ENCODE measurements around the gene P2RX1. TPM values are rescaled to one million over a fixed set of nuclear protein-coding genes. Genes with fewer than 3 reads are reported as not detected.
"Not testable (repeated sequence)": the region's sequence is repeated elsewhere in the genome, so short reads cannot be mapped to it uniquely, and the experiment has no call there.

Gene P2RX1
- total RNA-seq, 1 donor from 2014 or later, result not detected

DNA sequence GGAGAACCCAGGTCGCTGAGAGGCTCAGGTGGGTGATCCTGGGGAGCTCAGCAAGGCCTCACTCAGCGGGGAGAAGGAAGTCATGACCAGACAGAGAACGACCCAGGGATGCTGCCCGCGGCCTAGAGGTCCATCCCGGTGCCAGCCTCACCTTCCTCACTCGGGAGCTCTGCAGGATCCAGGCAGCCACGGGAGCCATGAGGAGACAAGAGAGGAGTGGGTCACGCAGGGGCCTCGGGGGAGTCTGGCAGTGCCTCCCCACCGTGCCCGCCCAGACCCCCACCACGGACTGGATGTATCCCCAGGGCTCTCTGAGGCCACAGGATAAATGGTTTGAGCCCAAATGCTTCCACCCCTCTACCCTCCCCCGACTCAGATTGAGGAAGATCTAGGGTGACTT is 37.3 kb upstream of the P2RX1 start:
- FAIRE-seq, result no peak
- DNase-seq (ENCODE audit: low spot score in 2 of 2), result no peak

- FAIRE-seq (no peak), DNase-seq (ENCODE audit: low spot score in 2 of 2) (no peak)
Measured at GRCh38 chr17:3952186-3952585, 35.9 kb upstream of the P2RX1 start.

DNA sequence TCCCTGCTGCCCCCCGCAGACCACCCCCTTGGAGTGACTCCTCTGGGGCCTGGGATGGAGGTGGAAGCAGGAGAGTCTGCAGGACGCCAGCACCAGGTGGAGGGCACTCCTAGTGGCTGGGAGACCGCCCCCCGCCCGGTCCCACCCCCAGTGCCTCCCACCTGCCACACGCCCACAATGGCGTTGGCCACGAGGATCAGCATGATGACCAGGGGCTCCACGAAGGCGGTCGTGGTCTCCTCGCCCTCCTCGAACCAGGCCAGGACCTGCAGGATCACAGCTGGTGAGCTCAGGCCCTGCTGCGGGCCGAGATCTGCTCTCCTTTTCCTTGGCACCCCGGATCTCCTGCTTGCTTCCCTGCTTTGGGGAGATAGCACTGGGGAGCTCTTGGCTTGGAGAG is 35.2 kb upstream of the P2RX1 start:
- FAIRE-seq (no peak), DNase-seq (ENCODE audit: low spot score in 2 of 2) (no peak)

GRCh38 chr17:3951003-3951402 is 34.7 kb upstream of the P2RX1 start:
- DNase-seq (ENCODE audit: low spot score in 2 of 2) (no peak), FAIRE-seq (no peak)

GRCh38 chr17:3950584-3950983 is 34.3 kb upstream of the P2RX1 start:
- no peak for FAIRE-seq
- DNase-seq (ENCODE audit: low spot score in 2 of 2), result no peak

DNA sequence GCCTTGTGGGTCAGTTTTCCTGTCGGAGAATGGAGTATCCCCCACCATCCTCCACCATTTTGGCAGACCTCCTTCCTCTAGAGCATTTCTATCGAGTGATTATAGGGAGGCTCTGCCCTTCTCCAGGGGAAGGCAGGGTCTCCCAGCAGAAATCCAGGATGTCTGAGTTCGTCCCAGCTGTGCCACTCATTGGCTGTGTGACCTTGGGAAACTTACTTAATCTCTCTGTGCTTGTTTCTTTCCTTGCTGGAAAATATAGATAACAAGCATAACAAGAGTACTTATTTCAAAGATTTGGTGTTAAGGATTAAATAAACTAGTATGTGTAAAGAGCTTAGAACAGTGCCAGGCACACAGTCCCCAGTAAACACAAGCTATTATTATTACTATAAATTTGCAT is 33.2 kb upstream of the P2RX1 start:
- FAIRE-seq (no peak), DNase-seq (ENCODE audit: low spot score in 2 of 2) (no peak)

- not testable (repeated sequence) for FAIRE-seq; DNase-seq (ENCODE audit: low spot score in 2 of 2)
Measured at GRCh38 chr17:3948551-3948950, 32.3 kb upstream of the P2RX1 start.

DNA sequence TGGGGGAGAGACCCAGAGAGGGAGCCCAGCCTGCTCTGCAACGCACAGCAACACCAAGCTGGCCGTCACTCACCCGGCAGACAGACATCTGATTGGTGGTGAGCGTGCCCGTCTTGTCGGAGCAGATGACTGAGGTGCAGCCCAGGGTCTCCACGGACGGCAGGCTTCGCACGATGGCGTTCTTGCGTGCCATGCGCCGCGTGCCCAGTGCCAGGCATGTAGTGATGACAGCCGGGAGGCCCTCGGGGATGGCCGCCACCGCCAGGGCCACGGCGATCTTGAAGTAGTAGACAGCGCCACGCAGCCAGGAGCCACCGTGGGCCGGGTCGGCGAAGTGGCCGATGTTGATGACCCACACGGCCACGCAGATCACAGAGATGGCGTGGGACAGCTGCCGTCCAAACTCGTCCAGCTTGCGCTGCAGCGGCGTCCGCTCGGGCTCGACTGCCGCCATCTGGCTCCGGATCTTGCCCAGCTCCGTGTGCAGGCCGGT is 31.1 kb upstream of the P2RX1 start:
- no peak for DNase-seq (ENCODE audit: low spot score in 2 of 2)
- FAIRE-seq, result no peak

GRCh38 chr17:3946711-3947235 is 30.5 kb upstream of the P2RX1 start:
- FAIRE-seq (no peak), DNase-seq (ENCODE audit: low spot score in 2 of 2) (no peak)

- FAIRE-seq (no peak), DNase-seq (ENCODE audit: low spot score in 2 of 2) (peak; percentile 59 to 91)
Measured at GRCh38 chr17:3944485-3945388, 28.5 kb upstream of the P2RX1 start.

- FAIRE-seq, result no peak
- DNase-seq (ENCODE audit: low spot score in 2 of 2), result no peak
Measured at GRCh38 chr17:3943240-3943891, 27.1 kb upstream of the P2RX1 start.

- FAIRE-seq (no peak), DNase-seq (ENCODE audit: low spot score in 2 of 2) (no peak)
Measured at GRCh38 chr17:3940965-3941698, 24.9 kb upstream of the P2RX1 start.

GRCh38 chr17:3937359-3937758 is 21.1 kb upstream of the P2RX1 start:
- FAIRE-seq, result no peak
- DNase-seq (ENCODE audit: low spot score in 2 of 2), result no peak

DNA sequence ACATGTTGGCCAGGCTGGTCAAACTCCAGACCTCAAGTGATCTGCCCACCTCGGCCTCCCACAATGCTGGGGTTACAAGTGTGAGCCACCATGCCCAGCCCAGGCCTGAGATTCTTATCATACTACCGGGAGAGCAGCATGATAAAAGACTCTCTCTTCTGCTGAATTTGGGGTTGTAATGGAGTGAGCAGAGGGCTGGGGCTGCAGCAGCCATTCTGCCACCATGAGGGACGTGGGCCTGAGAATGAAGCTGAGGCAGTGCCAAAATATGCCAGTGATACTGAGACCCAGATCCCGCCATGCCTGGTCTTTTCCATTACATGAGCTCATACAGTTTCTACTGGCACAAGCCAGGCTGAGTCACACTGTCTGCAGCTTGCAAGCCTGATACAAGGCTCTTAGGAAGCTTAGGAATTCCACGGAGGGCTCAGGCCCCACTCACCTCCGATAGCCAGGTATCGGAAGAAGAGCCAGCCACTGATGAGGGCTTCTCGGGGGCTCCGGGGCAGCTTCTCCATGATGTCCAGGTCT is 19.6 kb upstream of the P2RX1 start:
- FAIRE-seq (no peak), DNase-seq (ENCODE audit: low spot score in 2 of 2) (no peak)

DNA sequence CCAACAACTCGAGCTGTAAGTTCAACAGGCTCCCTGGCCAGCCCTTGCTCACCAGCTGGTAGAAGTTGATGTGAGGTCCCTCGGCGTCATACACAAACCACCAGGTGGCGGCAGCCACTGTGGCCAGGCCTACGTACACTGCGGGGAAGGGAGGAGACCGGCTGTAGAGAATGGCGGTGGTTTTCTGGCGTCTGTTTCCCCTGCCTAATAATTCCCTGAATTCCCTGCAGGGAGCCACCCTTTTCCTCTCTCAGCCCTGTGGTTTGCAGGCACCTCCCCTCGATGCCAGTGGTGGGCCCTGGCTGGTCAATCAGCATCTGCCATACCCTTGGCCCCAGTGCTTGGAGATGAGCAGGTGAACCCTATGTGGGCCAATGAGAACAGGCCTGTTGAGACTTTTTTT is 18.9 kb upstream of the P2RX1 start:
- DNase-seq (ENCODE audit: low spot score in 2 of 2) (no peak), FAIRE-seq (no peak)

GRCh38 chr17:3929764-3930163 is 13.5 kb upstream of the P2RX1 start:
- no peak for FAIRE-seq
- no peak for DNase-seq (ENCODE audit: low spot score in 2 of 2)

GRCh38 chr17:3929181-3929580 is 12.9 kb upstream of the P2RX1 start:
- DNase-seq (ENCODE audit: low spot score in 2 of 2) (no peak), FAIRE-seq (no peak)

GRCh38 chr17:3928406-3928805 is 12.1 kb upstream of the P2RX1 start:
- FAIRE-seq (no peak), DNase-seq (ENCODE audit: low spot score in 2 of 2) (no peak)

- DNase-seq (ENCODE audit: low spot score in 2 of 2), result no peak
- FAIRE-seq, result no peak
Measured at GRCh38 chr17:3927628-3928340, 11.5 kb upstream of the P2RX1 start.

Data from frontal cortex (tissue), 4 donors.